Kidney (tissue), 14 donors: ENCODE results near the gene SOX12. TPM values are rescaled to one million over a fixed set of nuclear protein-coding genes. Genes with fewer than 3 reads are reported as not detected.

Source experiments
- DNase-seq, 5 donors: peaks; one replicate each; pipeline ENCODE4 v3.0.0-alpha.2; 2013 to 2020
- FAIRE-seq: peaks from 2 replicates; lab custom pipeline; 2012; peaks lifted over from hg19 to GRCh38; lab: Jason Lieb, UNC
- H3K27ac ChIP-seq, 2 donors: one replicate each; pipeline ENCODE4 v1.7.0; 2013; ENCODE audit warnings: low read depth in 2 of 2, low read length in 2 of 2, inconsistent platforms in 1 of 2
- H3K27me3 ChIP-seq: one replicate; pipeline ENCODE4 v1.7.1; 2013; ENCODE audit warnings: low read length, inconsistent platforms; ENCODE audit not compliant: control insufficient read depth, insufficient read depth
- H3K36me3 ChIP-seq, 3 donors: one replicate each; pipeline versions ENCODE4 v1.7.0 to v1.7.1; 2013; ENCODE audit warnings: low read length in 3 of 3, control low read depth in 1 of 3, inconsistent platforms in 1 of 3; ENCODE audit not compliant: insufficient read depth in 3 of 3, control insufficient read depth in 2 of 3
- H3K4me1 ChIP-seq, 3 donors: one replicate each; pipeline versions ENCODE4 v1.7.0 to v1.7.1; 2013; ENCODE audit warnings: low read length in 3 of 3, inconsistent platforms in 1 of 3, low read depth in 1 of 3; ENCODE audit not compliant: control insufficient read depth in 2 of 3, insufficient read depth in 2 of 3
- H3K4me3 ChIP-seq, 3 donors: one replicate each; pipeline versions ENCODE4 v1.7.0 to v1.8.1; 2013; ENCODE audit warnings: low read length in 3 of 3, control low read depth in 1 of 3, inconsistent platforms in 1 of 3
- H3K9ac ChIP-seq, 3 donors: one replicate each; pipeline versions ENCODE4 v1.7.0 to v1.7.1; 2013; ENCODE audit warnings: low read length in 3 of 3, control low read depth in 1 of 3, inconsistent platforms in 1 of 3
- H3K9me3 ChIP-seq, 3 donors: one replicate each; pipeline versions ENCODE4 v1.7.0 to v1.7.1; 2013; ENCODE audit warnings: low read length in 3 of 3, control low read depth in 1 of 3, inconsistent platforms in 1 of 3; ENCODE audit not compliant: control insufficient read depth in 2 of 3, insufficient read depth in 1 of 3
- intact Hi-C: fragments of 100-400 bp; cut with DNase I; formaldehyde crosslinking; loops from one replicate; pipeline ENCODE4 v1.11.1; 2022
- polyA plus RNA-seq: library from polyadenylated mRNA; stranded (reverse); fragments of 350-450 nt; fragmentation: Illumina TruSeq; extraction: RNeasy Lipid Tissue Mini Kit (QIAGEN cat#74804); gene quantifications from one replicate; pipeline ENCODE4 v1.2.3, GENCODE V29; 2014; ENCODE audit warnings: low read depth, low replicate concordance; ENCODE audit not compliant: insufficient read depth
- total RNA-seq: library from RNA; stranded (reverse); fragmentation: NEBNext Ultra II Directional; extraction: Animal tissue kit (Norgen Biotek cat#: 25700); gene quantifications from one replicate; pipeline ENCODE4 v1.2.1, GENCODE V29; 2021
- TF ChIP-seq, protein P1 (sequence below): IDR thresholded peaks from 3 replicates; pipeline ENCODE4 v1.5.1; 2012; ENCODE audit warnings: mild to moderate bottlenecking, moderate library complexity, borderline replicate concordance; ENCODE audit not compliant: insufficient read depth; ENCODE audit errors: extremely low read depth
- donor health status: control.
- donor health status: control.
- donor health status: control.
- donor health status: control.
- donor health status: control.
- donor health status: DM: yes; HTN: yes; CAD: no.
- donor health status: Normal renal cell carcinoma (clear cell type).

The SOX12 gene
- total and polyA plus RNA-seq, 2 donors from 2014 or later: 11.3 to 12.7 TPM

DNA sequence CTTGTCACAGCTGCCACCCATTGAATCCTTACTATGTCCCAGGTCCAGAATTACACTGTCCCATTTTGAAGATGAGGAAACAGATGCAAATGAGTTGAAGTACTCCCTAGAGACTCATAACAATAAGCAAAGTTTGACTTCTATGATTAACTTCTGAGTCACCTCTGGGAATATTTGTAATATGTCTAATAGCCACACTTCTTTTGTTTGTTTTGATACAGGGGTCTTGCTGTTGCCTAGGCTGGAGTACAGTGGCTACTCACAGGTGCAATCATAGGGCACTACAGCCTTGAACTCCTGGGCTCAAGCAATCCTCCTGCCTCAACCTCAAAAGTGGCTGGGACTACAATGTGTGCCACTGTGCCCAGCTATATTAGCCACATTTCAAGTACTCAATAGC lies 11.4 kb upstream of the SOX12 start:
- intact Hi-C loops: no loop called here
- DNase-seq (no peak), FAIRE-seq (no peak)
- no peak overlapping the region for H3K27ac ChIP-seq
- no peaks in the 10 kb centered on the region for H3K27me3 ChIP-seq
- H3K4me1 ChIP-seq: peaks cover 3 to 7% (median 7%) of the 10 kb centered on the region in 3 donors
- H3K4me3 ChIP-seq: no peak overlapping the region
- no peaks in the 10 kb centered on the region for H3K9me3 ChIP-seq
- H3K36me3 ChIP-seq: peaks cover 0 to 2% (median 0%) of the 10 kb centered on the region in 3 donors
- TF ChIP-seq, protein P1, sequence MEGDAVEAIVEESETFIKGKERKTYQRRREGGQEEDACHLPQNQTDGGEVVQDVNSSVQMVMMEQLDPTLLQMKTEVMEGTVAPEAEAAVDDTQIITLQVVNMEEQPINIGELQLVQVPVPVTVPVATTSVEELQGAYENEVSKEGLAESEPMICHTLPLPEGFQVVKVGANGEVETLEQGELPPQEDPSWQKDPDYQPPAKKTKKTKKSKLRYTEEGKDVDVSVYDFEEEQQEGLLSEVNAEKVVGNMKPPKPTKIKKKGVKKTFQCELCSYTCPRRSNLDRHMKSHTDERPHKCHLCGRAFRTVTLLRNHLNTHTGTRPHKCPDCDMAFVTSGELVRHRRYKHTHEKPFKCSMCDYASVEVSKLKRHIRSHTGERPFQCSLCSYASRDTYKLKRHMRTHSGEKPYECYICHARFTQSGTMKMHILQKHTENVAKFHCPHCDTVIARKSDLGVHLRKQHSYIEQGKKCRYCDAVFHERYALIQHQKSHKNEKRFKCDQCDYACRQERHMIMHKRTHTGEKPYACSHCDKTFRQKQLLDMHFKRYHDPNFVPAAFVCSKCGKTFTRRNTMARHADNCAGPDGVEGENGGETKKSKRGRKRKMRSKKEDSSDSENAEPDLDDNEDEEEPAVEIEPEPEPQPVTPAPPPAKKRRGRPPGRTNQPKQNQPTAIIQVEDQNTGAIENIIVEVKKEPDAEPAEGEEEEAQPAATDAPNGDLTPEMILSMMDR: no peak
- no peak overlapping the region for H3K9ac ChIP-seq

DNA sequence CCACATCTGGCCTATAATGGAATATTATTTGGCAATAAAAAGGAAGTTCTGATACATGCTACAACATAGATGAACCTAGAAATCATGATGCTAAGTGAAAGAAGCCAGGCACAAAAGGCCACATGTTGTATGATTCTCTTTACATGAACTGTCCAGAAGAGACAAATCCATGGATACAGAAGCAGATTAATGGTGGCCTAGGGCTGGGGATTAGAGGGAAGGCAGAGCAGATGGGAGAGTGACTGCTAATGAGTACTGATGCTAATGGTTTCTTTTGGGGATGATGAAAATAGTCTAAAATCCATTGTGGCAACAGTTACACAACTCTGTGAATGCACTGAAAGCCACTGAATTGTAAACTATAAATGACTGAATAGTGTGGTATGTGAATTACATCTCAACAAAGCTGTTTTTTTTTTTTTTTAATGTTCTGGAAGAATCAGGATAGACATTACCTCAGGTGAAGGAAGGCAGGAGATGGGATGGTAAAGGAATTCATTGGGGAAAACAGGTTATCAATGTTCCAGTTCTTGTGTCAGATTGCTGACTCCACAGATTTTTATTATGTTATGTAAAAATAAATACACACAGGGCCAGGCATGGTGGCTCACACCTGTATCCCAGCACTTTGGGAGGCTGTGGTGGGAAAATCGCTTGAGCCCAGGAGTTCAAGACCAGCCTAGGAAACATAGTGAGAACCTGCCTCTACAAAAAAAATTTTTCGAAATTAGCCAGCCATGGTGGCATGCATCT lies 8.9 kb upstream of the SOX12 start:
- Histone ChIP-seq H3K9me3 (no peaks in the 10 kb centered on the region), H3K27me3 (no peaks in the 10 kb centered on the region), H3K36me3 (peaks cover 0 to 4% (median 3%) of the 10 kb centered on the region in 3 donors), H3K9ac (no peak overlapping the region), H3K4me1 (no peaks in the 10 kb centered on the region), H3K27ac (no peak overlapping the region), H3K4me3 (no peak overlapping the region)
- intact Hi-C loops: no loop called here
- no peak for FAIRE-seq
- TF ChIP-seq, protein P1: no peak
- no peak for DNase-seq

- FAIRE-seq (no peak), DNase-seq (peak; percentile 95 to 97 (median 96))
- peak overlapping the region; percentile 71 to 91 (median 74) for H3K9ac ChIP-seq
- H3K4me3 ChIP-seq: peak overlapping the region; percentile 89 to 91 (median 91)
- H3K4me1 ChIP-seq: peaks cover 0 to 9% (median 2%) of the 10 kb centered on the region in 3 donors
- peaks cover 0 to 3% (median 2%) of the 10 kb centered on the region in 3 donors for H3K36me3 ChIP-seq
- H3K27me3 ChIP-seq: no peaks in the 10 kb centered on the region
- H3K9me3 ChIP-seq: no peaks in the 10 kb centered on the region
- peak overlapping the region; percentile 89 to 95 for H3K27ac ChIP-seq
- intact Hi-C loops: no loop called here
- TF ChIP-seq, protein P1: peak; percentile 9
These were observed 941 bp upstream of the SOX12 start for GRCh38 chr20:324177-325044.
